ENCODE measurements around the gene ELMO1.

Gene ELMO1

DNA sequence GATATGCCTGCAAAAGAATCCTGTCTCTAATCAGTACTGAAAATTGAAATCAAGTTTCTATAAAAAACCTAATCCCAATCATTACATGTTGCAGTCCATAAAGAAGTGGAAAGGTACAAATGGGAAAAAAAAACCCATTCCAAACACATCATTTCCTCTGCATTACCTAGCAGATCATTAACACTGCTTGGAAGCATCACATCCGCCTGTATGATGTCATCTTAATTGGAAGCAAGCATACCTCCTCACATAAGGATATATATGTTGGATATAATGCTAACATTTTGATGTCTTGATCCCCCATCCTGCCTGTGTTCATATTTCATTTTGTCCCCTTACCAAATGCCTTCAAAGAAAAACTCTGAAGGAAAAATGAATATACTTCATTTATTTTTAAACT lies 483.0 kb downstream of the ELMO1 start:
- no peak for DNase-seq

DNA sequence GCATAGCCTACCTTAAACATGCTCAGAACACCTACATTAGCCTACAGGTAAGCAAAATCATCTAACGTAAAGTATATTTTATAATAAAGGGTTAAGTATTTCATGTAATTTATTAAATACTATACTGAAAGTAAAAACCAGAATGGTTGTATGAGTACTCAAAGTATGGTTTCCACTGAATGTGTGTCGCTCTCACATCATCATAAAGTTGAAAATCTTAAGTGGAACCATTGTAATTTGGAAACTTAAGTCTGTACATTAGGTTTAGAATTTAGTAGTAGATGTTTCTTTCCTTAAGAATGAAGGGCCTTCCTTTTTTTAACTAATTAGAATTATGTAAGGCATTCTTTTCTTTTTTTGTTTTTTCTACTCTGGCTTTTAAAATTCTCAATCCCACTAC lies 484.4 kb downstream of the ELMO1 start:
- DNase-seq = no peak

- no peak for DNase-seq
These were observed 486.3 kb downstream of the ELMO1 start for GRCh38 chr7:36962367-36962766.

- DNase-seq = no peak
These were observed 487.0 kb downstream of the ELMO1 start for GRCh38 chr7:36961693-36962092.

- no peak for DNase-seq
These were observed 487.6 kb downstream of the ELMO1 start for GRCh38 chr7:36961097-36961496.

DNA sequence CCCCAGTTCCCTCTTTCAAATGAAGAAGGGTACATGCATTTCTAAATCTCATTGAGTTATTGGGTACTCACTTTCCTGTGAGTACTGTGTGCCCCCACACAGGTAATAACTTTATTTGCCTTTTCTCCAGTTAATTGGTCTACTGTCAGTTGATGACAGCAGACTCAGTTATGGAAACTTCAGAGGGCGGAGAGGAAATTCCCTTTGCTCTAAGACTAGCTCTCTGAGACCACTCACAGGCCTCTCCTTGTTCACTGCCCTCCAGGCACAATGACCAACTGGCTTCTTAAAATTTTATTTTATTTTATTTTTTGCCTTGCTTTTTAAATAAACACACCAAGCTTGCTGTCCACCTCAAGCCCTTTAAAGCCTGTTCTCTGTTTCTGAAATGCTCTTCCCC lies 488.6 kb downstream of the ELMO1 start:
- DNase-seq = no peak

- DNase-seq = no peak
These were observed 490.4 kb downstream of the ELMO1 start for GRCh38 chr7:36958111-36958733.

DNA sequence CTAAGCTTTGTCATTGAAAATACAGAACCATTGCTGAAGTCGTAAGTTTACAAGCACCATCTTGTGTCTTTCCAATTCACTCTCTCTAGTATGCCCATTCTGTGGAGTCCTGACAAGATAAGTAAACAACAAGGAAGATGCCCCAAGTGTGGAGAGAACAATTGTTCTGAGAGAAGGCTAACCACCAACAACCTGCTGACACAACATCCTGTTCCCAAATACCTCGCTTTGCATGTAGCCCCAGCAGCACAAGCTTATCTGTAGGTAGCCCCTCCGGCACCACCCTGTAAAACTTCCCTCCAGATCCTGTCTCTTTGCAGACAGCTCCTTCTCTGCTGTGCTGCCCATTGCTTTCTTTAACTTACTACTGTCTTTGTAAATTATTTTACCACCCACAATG lies 491.0 kb downstream of the ELMO1 start:
- DNase-seq = no peak

DNA sequence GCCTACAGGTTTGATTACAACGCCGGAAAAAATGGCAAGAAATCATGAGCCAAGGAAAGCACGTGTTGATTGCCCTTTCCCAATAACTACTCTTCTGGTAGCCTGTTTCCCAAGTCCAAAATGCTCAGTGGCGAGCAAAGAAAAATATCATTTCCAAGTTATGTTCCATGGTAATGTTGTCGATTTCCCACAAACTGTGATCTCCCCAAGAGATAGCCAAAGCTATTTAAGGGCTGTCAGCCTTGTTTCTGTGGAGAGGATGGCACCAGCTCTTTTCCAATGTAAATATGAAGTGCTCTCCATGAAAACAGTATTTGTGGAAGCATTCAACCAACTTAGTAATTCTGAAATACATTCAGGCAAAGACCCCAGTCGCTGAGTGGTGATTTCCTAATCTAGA lies 491.9 kb downstream of the ELMO1 start:
- no peak for DNase-seq

GRCh38 chr7:36955456-36956129 lies 493.1 kb downstream of the ELMO1 start:
- no peak for DNase-seq

GRCh38 chr7:36951257-36951697 lies 497.4 kb downstream of the ELMO1 start:
- DNase-seq = no peak

DNA sequence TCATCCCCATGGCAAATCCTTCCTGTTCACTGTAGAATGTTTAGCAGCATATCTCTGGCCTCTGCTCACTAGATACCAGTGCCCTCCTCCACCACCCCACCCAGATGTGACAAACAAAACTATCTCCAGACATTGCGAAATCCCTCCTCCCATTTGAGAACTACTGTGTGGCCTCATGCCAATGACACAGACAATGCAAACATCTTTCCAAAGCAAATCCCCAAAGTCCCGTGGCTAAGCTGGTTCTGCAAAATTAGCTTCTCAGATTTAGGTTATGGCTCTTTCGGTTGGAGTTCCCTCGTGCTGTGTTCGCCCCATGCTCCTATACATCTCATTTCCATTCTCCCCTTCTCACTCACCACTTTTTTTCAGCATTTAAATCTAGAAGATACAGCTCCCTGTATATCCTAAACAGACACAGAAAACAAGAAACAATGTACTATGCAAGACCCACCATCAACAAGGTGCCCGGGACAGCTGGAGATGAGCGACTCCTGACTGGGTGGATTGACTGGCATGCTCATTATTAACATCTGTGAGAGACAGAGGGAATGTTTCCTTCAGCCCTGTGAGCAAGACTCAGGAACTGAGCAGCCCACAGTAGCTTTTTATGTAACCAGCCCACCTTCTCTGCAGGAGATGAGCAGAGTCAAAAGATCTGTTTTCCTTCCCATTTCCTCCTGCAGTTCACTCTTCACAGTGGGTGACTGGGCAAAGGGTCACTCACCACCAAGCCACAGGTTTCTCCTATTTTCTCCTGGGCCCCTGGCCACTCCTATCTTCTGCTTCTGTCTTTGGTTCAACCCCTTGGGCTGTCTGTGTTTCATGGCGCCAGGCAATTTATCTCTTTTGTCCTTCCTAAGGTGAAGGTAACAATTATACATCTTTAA lies 498.7 kb downstream of the ELMO1 start:
- peak; percentile 39 to 54 for DNase-seq

DNA sequence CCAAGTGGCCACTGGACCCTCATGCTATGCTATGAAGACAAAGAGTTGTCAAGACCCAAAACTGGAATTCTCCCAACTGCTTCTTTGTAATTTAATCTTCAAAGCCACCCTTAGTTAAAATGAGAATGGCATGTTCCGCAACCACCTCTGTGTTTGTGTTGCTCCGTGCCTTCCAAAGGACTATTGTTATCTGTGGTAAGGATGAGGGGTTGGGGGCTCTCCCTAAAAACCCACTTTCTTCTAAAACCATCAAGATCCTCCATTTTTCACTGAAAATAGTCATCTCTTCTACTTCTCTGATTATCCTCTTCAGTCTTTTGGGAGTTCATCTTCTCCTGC lies 502.3 kb downstream of the ELMO1 start:
- no peak for DNase-seq

DNA sequence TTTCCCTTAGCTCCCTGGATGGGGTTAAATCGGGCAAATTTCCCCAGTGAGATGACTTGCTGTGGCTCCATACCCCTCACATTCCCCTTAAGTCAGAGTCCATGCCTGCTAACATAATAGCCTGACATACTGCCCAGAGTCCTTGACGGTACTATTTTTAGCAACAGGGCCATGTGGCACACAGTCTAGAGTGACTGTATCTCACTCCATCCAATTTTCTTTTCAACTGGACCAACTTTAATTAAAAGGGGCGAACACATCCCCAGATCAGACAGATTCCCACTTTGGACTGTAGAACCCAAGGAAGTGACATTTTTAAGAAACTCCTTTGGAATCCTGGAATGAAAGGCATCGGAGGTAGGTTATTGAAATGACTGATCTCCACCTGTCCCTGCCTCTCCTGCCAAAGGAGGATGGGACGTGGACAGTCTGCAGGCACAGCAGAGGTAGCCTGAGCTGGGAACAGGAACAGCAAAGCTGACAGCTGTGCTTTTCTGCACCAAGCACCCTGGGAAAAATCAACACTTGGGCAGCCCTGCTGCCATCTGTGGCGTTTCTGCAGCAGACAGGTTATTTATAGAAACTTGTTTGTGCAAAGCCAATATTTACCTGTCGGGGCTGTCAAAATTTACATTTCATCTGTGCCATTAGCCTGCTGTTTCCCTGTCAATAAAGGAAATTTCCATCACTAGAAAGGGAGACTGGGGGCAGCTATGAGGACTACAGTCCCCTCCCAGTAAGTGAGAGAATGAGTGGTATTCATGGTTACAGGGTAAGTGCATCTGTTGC lies 502.9 kb downstream of the ELMO1 start:
- no peak for DNase-seq

GRCh38 chr7:36944838-36945237 lies 503.8 kb downstream of the ELMO1 start:
- no peak for DNase-seq

DNA sequence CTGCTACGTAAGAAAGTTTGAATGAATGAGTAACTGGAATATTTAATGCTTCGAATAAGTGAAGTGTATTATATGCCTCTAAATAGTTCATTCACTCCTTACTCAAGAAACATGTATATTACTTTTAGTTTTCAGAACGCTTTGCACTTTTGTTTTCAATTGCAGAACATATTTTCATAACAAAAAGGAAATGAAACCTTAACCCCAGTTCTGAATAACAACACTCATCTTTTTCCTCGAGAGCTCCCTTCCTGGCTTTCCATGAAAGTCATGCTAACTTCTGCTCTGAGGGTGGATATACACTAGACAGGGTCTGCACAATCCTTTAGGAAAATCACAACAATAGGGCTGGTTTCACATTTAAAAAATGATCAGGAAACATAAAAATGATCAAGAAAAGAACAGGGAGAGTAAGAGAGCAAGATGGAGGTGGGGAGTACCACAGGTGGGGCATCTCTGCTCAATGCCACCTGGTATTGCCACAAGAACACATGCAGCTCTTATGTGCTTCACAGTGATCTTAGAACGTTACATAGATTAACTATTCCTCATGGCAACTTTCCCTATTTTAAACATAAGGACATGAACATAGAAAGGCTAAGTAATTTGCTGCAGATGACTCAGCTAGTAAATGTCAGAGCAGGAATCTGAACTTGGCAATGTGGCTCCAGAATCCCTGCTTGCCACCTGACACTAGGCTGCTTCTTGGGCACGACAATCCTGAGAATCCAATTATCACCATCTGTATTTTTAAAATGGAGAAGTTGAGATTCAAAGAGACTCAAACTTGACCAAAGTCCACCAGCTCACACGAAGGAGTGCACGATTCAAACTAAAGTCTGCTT lies 504.9 kb downstream of the ELMO1 start:
- DNase-seq = no peak

DNA sequence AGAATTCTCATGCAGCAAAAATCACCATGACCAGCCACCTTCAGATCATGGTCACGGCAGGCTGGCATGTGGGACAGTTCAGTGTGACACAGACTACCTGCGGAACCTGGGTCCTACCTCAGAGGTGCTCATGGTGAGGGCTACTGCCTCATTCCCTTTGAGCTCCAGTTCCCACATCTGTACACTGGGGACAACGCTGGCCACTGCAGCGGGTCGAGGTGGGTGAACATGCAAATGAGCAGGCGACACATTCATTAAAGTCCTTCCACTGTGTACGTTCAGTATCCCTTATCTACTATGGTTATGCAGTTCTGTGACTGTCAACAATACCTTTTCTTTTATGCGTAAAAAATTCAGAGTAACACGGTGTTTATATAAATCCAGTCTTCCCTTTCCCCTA lies 505.7 kb downstream of the ELMO1 start:
- DNase-seq = no peak

DNA sequence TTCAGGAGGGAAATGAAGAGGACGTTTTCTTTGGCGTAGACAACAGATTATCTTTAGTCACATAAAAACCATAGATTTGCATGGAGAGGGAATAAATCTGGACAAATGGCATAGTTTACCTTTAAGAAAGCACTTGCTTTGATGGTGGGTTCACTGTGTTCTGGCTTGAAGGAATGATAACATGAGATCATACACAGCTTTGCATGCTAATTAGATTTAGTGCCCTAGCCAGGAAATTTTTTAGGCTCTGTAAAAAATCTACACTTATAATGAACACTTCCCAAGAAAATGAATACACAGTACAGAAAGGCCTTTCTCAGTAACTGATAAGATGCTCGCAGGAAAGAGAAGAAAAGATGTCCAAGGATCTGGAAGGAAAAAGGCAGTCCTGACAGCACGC lies 506.1 kb downstream of the ELMO1 start:
- DNase-seq = no peak

GRCh38 chr7:36942025-36942424 lies 506.6 kb downstream of the ELMO1 start:
- DNase-seq = no peak

DNA sequence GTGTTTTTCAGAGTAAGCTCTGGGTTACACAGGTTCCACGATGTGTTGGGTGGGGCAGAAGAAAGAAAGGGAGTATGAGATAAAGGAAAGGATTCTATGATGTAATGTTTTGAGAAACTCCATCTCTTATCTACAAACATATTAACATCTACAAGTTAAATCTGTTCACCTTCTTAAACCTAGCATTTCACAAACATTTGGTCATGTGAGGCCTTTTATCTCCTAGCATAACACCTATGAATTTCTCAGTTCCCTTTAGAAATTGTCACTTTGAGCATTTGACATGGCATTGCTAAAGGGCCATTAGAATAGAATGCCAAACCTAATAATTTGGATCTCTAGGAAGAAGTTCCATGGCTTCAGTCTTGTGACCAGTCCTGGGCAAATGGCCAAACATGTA lies 507.3 kb downstream of the ELMO1 start:
- DNase-seq = no peak

DNA sequence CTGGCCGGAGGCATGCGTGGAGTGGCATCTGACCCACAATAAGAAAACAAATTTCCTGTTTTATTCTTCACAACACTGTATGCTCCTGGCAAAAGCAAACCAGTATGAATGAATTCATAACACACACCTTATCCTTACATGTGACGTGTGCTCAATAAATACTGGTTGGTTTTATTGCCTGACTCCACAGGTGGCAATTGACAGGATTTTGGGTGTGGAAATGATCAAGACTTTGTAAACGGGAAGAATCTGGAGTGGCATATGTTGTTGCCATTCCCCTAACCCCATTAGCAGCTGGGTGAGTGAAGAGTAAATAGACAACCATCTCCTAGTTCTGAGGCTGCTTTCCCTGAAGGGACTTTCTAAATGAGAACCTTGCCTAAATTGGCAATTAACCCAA lies 508.8 kb downstream of the ELMO1 start:
- no peak for DNase-seq

All from Kasumi-1 (cell line).